HepG2 (cell line): ENCODE data around the gene RPS10. TPM values are rescaled to one million over a fixed set of nuclear protein-coding genes. Genes with fewer than 3 reads are reported as not detected.

Experiments
- EED ChIP-seq: sonication (generic); formaldehyde crosslinking; IDR thresholded peaks from 2 replicates; pipeline ENCODE4 v1.5.0; 2020; ENCODE audit warnings: mild to moderate bottlenecking, missing genetic modification reagents
- REPIN1 ChIP-seq: sonication (generic); formaldehyde crosslinking; IDR thresholded peaks from 2 replicates; pipeline ENCODE4 v1.8.0; 2022; ENCODE audit warnings: missing genetic modification reagents, low read depth, mild to moderate bottlenecking, borderline replicate concordance
- TSC22D2 ChIP-seq: sonication (generic); formaldehyde crosslinking; IDR thresholded peaks from 2 replicates; pipeline ENCODE4 v1.5.1; 2020; ENCODE audit warnings: missing genetic modification reagents, mild to moderate bottlenecking, borderline replicate concordance
- polyA plus RNA-seq, 8 experiments: library from polyadenylated mRNA; depleted of rRNA in 3 of 8; stranded (reverse) in 7 of 8; unstranded in 1 of 8; fragments of >200 nt; fragmentation: Illumina TruSeq in 4 of 8; extraction: Trizol in 4 of 8; gene quantifications; 2 replicates each; pipeline versions ENCODE4 v1.2.1 to v1.2.3, GENCODE V29; 2011 to 2016; ENCODE audit warnings: low read depth in 4 of 8, missing spikeins in 1 of 8, mixed read lengths in 1 of 8; ENCODE audit not compliant: insufficient read depth in 1 of 8
- total RNA-seq, 5 experiments: library from RNA; depleted of rRNA; stranded (reverse); fragments of >200 nt; fragmentation: Illumina TruSeq; extraction: Trizol; gene quantifications; 2 replicates each; pipeline ENCODE4 v1.2.3, GENCODE V29; 2016; ENCODE audit warnings: low read depth in 1 of 5
- TF ChIP-seq, protein P1 (sequence below): IDR thresholded peaks from 2 replicates; pipeline ENCODE4 v1.6.1; 2018; ENCODE audit warnings: missing genetic modification reagents, mild to moderate bottlenecking, missing compliant biosample characterization
- TF ChIP-seq, protein P2 (sequence below): sonication (generic); formaldehyde crosslinking; IDR thresholded peaks from 2 replicates; pipeline ENCODE4 v1.4.0; 2020; ENCODE audit warnings: missing genetic modification reagents
- TF ChIP-seq, protein P3 (sequence below): IDR thresholded peaks from 2 replicates; pipeline ENCODE4 v1.6.1; 2016
- TF ChIP-seq, protein P4 (sequence below): sonication (generic); formaldehyde crosslinking; conservative IDR thresholded peaks from 2 replicates; pipeline ENCODE4 v1.4.0; 2020; ENCODE audit warnings: mild to moderate bottlenecking, missing genetic modification reagents, moderate library complexity
- TF ChIP-seq, protein P5 (sequence below): sonication (generic); formaldehyde crosslinking; IDR thresholded peaks from 2 replicates; pipeline ENCODE4 v1.5.1; 2020; ENCODE audit warnings: missing genetic modification reagents, mild to moderate bottlenecking, borderline replicate concordance
- TF ChIP-seq, protein P6 (sequence below): sonication (generic); formaldehyde crosslinking; conservative IDR thresholded peaks from 2 replicates; pipeline ENCODE4 v1.5.0; 2020; ENCODE audit warnings: missing genetic modification reagents
- TF ChIP-seq, protein P7 (sequence below): sonication (generic); formaldehyde crosslinking; IDR thresholded peaks from 2 replicates; pipeline ENCODE4 v1.4.0; 2020; ENCODE audit warnings: missing genetic modification reagents, borderline replicate concordance

The RPS10 gene
- total and polyA plus RNA-seq, 2 of the 13 experiments (the other 11 are each of a cell fraction or from before 2014, with no cell fraction given): 2,909 to 4,648 TPM

DNA sequence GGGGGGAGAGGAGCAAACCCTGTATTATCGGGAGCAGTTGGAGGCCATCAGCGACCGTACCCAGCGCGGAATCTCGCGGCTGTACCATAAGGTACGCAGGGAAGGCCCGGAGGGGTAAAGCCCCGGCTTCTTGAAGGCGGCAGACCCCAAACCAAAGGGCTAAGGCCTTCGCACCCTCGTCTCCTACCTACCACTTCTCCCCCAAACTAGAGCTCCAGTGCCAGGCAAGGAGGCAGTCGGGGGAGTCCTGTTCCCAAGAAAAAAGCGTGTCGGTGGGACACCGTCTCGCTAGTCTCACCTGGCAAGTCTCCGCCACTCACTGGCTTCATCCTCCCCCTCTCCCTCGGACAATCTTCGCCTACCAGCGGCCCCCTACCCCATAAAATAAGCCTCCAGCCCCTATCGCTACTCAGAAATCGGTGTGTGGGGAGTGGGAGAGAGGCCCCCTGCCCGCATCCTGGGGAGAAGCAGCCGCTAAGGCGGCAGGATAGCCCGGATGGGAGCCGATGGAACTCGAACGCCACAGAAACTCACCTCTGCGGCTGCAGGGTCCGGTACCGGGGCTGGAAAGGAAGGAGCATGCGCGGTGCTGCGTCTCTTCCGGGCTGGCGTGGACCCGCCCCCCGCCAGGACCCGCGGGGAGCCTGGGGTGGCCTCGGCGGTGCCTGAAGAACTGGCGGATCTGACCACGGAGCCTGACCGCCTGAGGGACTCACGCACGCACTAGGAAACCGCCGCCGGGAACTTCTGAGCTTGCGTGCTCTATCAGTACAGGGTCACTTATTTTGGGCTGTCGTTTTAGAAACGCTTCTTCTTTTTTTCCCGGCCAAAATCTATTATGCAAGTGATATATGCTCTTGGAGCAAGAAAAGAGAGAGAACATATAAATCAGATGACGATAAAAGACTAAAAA lies at the start of gene RPS10 (continued):
- TF ChIP-seq, protein P1, sequence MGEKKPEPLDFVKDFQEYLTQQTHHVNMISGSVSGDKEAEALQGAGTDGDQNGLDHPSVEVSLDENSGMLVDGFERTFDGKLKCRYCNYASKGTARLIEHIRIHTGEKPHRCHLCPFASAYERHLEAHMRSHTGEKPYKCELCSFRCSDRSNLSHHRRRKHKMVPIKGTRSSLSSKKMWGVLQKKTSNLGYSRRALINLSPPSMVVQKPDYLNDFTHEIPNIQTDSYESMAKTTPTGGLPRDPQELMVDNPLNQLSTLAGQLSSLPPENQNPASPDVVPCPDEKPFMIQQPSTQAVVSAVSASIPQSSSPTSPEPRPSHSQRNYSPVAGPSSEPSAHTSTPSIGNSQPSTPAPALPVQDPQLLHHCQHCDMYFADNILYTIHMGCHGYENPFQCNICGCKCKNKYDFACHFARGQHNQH (CRISPR knock-in tag): peak; percentile 29; the same call in 1 of the 2 replicates
- TF ChIP-seq TSC22D2 (CRISPR knock-in tag) (peak; percentile 44; the same call in 1 of the 2 replicates), EED (CRISPR knock-in tag) (peak; percentile 96), REPIN1 (CRISPR knock-in tag) (peak; percentile 48; the same call in 1 of the 2 replicates)
- TF ChIP-seq, protein P2, sequence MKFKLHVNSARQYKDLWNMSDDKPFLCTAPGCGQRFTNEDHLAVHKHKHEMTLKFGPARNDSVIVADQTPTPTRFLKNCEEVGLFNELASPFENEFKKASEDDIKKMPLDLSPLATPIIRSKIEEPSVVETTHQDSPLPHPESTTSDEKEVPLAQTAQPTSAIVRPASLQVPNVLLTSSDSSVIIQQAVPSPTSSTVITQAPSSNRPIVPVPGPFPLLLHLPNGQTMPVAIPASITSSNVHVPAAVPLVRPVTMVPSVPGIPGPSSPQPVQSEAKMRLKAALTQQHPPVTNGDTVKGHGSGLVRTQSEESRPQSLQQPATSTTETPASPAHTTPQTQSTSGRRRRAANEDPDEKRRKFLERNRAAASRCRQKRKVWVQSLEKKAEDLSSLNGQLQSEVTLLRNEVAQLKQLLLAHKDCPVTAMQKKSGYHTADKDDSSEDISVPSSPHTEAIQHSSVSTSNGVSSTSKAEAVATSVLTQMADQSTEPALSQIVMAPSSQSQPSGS (CRISPR knock-in tag): peak; percentile 18; the same call in 1 of the 2 replicates
- TF ChIP-seq, protein P3, sequence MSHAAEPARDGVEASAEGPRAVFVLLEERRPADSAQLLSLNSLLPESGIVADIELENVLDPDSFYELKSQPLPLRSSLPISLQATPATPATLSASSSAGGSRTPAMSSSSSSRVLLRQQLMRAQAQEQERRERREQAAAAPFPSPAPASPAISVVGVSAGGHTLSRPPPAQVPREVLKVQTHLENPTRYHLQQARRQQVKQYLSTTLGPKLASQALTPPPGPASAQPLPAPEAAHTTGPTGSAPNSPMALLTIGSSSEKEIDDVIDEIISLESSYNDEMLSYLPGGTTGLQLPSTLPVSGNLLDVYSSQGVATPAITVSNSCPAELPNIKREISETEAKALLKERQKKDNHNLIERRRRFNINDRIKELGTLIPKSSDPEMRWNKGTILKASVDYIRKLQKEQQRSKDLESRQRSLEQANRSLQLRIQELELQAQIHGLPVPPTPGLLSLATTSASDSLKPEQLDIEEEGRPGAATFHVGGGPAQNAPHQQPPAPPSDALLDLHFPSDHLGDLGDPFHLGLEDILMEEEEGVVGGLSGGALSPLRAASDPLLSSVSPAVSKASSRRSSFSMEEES (CRISPR knock-in tag): peak; percentile 50; the same call in 1 of the 2 replicates
- TF ChIP-seq, protein P4, sequence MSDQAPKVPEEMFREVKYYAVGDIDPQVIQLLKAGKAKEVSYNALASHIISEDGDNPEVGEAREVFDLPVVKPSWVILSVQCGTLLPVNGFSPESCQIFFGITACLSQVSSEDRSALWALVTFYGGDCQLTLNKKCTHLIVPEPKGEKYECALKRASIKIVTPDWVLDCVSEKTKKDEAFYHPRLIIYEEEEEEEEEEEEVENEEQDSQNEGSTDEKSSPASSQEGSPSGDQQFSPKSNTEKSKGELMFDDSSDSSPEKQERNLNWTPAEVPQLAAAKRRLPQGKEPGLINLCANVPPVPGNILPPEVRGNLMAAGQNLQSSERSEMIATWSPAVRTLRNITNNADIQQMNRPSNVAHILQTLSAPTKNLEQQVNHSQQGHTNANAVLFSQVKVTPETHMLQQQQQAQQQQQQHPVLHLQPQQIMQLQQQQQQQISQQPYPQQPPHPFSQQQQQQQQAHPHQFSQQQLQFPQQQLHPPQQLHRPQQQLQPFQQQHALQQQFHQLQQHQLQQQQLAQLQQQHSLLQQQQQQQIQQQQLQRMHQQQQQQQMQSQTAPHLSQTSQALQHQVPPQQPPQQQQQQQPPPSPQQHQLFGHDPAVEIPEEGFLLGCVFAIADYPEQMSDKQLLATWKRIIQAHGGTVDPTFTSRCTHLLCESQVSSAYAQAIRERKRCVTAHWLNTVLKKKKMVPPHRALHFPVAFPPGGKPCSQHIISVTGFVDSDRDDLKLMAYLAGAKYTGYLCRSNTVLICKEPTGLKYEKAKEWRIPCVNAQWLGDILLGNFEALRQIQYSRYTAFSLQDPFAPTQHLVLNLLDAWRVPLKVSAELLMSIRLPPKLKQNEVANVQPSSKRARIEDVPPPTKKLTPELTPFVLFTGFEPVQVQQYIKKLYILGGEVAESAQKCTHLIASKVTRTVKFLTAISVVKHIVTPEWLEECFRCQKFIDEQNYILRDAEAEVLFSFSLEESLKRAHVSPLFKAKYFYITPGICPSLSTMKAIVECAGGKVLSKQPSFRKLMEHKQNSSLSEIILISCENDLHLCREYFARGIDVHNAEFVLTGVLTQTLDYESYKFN (CRISPR knock-in tag): peak; percentile 29; the same call in 1 of the 2 replicates
- TF ChIP-seq, protein P5, sequence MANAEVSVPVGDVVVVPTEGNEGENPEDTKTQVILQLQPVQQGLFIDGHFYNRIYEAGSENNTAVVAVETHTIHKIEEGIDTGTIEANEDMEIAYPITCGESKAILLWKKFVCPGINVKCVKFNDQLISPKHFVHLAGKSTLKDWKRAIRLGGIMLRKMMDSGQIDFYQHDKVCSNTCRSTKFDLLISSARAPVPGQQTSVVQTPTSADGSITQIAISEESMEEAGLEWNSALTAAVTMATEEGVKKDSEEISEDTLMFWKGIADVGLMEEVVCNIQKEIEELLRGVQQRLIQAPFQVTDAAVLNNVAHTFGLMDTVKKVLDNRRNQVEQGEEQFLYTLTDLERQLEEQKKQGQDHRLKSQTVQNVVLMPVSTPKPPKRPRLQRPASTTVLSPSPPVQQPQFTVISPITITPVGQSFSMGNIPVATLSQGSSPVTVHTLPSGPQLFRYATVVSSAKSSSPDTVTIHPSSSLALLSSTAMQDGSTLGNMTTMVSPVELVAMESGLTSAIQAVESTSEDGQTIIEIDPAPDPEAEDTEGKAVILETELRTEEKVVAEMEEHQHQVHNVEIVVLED (CRISPR knock-in tag): peak; percentile 90
- TF ChIP-seq, protein P6, sequence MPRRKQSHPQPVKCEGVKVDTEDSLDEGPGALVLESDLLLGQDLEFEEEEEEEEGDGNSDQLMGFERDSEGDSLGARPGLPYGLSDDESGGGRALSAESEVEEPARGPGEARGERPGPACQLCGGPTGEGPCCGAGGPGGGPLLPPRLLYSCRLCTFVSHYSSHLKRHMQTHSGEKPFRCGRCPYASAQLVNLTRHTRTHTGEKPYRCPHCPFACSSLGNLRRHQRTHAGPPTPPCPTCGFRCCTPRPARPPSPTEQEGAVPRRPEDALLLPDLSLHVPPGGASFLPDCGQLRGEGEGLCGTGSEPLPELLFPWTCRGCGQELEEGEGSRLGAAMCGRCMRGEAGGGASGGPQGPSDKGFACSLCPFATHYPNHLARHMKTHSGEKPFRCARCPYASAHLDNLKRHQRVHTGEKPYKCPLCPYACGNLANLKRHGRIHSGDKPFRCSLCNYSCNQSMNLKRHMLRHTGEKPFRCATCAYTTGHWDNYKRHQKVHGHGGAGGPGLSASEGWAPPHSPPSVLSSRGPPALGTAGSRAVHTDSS (CRISPR knock-in tag): no peak
- TF ChIP-seq, protein P7, sequence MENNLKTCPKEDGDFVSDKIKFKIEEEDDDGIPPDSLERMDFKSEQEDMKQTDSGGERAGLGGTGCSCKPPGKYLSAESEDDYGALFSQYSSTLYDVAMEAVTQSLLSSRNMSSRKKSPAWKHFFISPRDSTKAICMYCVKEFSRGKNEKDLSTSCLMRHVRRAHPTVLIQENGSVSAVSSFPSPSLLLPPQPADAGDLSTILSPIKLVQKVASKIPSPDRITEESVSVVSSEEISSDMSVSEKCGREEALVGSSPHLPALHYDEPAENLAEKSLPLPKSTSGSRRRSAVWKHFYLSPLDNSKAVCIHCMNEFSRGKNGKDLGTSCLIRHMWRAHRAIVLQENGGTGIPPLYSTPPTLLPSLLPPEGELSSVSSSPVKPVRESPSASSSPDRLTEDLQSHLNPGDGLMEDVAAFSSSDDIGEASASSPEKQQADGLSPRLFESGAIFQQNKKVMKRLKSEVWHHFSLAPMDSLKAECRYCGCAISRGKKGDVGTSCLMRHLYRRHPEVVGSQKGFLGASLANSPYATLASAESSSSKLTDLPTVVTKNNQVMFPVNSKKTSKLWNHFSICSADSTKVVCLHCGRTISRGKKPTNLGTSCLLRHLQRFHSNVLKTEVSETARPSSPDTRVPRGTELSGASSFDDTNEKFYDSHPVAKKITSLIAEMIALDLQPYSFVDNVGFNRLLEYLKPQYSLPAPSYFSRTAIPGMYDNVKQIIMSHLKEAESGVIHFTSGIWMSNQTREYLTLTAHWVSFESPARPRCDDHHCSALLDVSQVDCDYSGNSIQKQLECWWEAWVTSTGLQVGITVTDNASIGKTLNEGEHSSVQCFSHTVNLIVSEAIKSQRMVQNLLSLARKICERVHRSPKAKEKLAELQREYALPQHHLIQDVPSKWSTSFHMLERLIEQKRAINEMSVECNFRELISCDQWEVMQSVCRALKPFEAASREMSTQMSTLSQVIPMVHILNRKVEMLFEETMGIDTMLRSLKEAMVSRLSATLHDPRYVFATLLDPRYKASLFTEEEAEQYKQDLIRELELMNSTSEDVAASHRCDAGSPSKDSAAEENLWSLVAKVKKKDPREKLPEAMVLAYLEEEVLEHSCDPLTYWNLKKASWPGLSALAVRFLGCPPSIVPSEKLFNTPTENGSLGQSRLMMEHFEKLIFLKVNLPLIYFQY (CRISPR knock-in tag): no peak; the same call in 1 of the 2 replicates
